GM20431 (cell line): Measurements from ENCODE around the gene MRPL17.

ENCODE experiments used
- in situ Hi-C: fragments of 300-500 bp; cut with MseI, MboI; formaldehyde crosslinking; loops from one replicate; pipeline ENCODE4 v1.15.0; 2020; ENCODE audit warnings: low sequenced_read_pairs; ENCODE audit not compliant: unreplicated experiment

The MRPL17 gene

GRCh38 chr11:6636480-6636879 lies 46.7 kb downstream of the MRPL17 start:
- in situ Hi-C loops, result no loop called here

GRCh38 chr11:6635082-6635932 lies 47.8 kb downstream of the MRPL17 start:
- in situ Hi-C loops, result no loop called here

- in situ Hi-C loops, result no loop called here
These were observed 48.6 kb downstream of the MRPL17 start for GRCh38 chr11:6634534-6634933.

- in situ Hi-C loops, result no loop called here
These were observed 49.4 kb downstream of the MRPL17 start for GRCh38 chr11:6633422-6634408.

- in situ Hi-C loops, result no loop called here
These were observed 50.7 kb downstream of the MRPL17 start for GRCh38 chr11:6632116-6633073.

- in situ Hi-C loops, result no loop called here
These were observed 51.7 kb downstream of the MRPL17 start for GRCh38 chr11:6631361-6631890.

GRCh38 chr11:6630632-6631291 lies 52.4 kb downstream of the MRPL17 start:
- in situ Hi-C loops, result no loop called here
